C1 segment of cervical spinal cord (tissue), 14 donors: ENCODE results near the gene GPD1.
A peak's percentile ranks its signal among the peaks of the same experiment; 100 is the strongest.
"Not testable (repeated sequence)": the region's sequence is repeated elsewhere in the genome, so short reads cannot be mapped to it uniquely, and the experiment has no call there.

Experiments
- DNase-seq, 14 donors: peaks; one replicate each; lab custom pipeline; 2025; lab: John Stamatoyannopoulos, UW

GPD1 gene

DNA sequence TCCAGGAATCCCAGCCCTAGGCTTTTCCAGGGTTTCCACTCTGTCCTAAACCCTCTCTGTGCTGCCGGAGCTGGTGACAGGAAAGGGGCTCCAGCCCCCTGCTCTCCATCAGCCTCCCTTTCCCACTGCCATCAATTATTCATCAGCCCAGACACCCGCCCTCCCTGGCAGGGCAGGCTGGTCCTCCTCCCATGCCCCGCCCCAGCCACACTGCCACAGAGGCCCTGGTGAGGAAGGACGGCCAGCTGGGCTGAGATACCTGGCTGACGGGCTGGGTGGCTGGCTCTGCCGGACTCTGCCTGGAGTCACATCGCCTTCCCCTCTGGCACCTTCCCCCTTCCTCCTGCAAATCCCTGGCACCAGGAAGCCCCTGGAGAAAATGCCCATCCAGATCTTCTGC lies 30.6 kb upstream of the GPD1 start:
- DNase-seq, result no peak

DNA sequence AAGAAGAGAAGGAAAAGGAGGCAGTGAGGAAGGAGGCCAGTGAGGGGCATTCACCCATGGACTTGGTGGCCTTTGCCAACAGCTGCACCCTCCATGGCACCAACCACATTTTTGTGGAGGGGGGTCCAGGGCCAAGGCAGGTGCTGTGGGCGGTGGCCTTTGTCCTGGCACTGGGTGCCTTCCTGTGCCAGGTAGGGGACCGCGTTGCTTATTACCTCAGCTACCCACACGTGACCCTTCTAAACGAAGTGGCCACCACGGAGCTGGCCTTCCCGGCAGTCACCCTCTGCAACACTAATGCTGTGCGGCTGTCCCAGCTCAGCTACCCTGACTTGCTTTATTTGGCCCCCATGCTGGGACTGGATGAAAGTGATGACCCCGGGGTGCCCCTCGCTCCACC lies 30.1 kb upstream of the GPD1 start:
- no peak for DNase-seq

DNA sequence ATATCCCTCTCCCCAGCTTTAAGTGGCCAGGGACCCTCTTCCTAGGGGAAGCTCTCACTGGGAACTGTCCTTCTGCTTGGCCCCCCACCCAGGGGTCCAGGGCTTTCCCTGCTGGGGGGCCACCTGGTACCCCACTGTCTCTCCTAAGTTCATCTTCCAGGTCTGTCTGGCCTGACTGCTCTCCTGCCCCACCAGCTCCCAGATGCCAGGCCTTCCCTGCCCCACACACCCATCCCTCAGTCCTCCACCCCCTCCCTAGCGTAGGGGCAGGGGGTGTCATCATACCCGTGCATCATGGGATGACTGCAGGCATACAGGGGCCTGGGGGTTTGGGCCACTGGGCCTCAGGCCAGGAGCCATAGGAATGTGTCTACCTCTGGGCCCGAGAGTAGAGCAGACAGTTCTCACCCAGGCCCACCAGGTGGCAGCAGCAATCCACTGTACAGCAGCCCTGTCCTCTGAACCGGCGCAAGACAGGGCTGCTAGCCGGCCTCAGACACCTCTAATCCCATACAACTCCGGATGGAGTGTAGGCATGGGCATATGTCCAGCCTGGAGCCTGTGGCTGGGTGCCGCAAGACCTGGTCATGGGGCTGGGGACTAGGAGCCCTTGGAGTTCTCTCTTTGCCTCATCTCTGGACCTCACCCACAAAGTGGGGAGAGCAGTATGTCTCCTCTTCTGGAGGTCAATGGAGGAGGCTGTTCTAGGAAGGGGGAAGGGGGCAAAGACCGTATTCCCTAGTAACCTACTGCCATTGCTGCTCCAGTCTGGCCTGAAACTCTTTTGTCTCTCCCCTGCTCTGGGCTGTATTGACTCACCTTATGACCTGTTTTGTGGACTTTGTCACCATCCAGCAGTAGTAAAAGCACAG lies 28.6 kb upstream of the GPD1 start:
- peak in 12 of 14 donors; percentile 31 to 80 (median 64) for DNase-seq

DNA sequence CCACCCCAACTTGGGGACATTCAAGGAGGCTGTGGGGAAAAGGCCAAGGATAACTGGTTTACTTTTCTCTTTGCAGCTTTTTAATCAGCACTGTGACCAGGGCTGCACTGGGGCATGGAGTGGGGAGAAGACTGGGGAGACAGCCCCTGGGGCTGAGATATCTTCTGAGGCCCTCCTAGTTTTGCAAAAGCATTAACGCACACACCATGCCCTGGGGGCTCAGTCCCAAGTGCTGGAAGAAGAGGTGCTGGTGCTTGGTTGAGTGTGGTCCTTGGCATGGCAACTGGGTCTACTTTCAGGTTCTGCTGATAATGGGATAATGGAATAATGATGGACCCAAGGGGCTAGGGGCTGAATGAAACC lies 28.0 kb upstream of the GPD1 start:
- DNase-seq, result no peak

DNA sequence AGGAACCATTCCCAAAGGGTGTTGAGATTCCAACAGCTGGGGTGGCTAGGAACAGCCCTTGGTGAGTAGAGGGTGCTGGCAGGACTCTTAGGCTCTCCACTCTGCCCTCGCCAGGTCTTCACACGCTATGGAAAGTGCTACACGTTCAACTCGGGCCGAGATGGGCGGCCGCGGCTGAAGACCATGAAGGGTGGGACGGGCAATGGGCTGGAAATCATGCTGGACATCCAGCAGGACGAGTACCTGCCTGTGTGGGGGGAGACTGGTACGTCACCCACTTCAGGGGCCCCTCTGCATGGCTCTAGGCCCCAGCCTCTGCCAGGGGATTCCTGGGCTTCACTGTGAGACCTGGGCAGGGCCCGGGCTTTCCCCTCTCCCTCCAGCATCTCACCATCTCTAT lies 26.7 kb upstream of the GPD1 start:
- no peak for DNase-seq

DNA sequence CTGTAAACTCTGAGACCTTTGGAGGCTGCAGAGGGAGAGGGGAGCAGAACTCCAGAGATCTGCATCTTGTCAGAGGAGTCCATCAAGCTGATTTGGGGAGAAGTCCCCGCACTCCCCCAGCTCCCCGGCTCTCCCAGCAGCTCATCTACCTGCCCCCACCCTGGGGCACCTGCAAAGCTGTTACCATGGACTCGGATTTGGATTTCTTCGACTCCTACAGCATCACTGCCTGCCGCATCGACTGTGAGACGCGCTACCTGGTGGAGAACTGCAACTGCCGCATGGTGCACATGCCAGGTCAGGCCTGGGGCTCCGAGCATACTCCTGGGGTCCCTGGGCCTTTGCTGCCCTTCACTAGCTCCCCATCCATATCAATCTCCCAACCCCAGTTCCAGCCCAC lies 25.5 kb upstream of the GPD1 start:
- no peak for DNase-seq

DNA sequence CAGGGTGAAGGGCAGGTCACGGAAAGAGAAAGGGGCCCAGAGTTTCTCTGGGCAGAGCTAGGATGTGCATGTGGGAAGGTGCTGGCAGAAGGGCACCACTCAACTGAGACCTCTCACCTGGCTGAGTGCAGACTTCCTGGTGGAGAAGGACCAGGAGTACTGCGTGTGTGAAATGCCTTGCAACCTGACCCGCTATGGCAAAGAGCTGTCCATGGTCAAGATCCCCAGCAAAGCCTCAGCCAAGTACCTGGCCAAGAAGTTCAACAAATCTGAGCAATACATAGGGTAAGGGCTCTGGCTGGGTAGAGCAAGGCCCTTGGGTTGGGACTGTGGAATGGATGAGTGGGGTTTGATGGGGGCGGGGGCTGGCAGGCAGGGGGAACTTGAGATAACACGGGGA lies 24.0 kb upstream of the GPD1 start:
- DNase-seq, result no peak

DNA sequence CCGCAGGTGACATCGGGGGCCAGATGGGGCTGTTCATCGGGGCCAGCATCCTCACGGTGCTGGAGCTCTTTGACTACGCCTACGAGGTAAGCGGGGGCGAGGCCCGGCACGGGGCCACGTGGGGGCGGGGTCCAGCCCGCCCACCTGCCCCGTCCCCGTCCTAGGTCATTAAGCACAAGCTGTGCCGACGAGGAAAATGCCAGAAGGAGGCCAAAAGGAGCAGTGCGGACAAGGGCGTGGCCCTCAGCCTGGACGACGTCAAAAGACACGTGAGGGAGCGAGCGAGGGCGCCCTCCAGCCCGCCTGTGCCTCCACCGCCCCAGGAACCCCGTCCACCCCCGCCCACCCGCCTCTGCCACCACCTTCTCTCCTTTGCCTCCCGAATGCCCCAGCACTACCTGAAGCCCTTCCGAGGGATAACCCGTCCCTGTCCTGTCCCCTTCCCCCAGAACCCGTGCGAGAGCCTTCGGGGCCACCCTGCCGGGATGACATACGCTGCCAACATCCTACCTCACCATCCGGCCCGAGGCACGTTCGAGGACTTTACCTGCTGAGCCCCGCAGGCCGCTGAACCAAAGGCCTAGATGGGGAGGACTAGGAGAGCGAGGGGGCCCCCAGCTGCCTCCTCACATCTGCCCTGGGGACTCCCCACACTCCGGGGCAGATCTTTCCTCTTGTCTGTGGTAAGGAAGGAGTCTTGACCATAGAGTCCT lies 22.6 kb upstream of the GPD1 start:
- DNase-seq, result no peak

DNA sequence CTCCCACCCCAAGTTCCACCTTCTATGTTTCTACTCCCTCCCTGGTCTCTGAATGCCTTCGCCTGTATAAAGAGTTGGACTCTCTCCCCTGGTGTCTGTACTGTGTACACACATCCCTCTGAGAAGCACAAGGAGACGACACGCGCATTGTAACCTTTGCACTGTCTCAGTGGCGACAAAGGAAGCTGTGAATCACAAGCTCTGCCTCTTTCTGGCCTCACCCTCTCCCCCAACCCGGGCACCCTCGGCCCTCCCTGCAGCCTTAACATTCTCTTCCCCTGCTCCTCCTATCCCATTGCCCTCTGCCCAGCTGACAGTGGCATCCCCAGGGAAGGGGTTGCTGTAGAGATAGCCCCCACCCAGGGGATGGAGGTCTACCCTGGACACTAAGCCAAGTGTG lies 21.2 kb upstream of the GPD1 start:
- DNase-seq, result no peak

DNA sequence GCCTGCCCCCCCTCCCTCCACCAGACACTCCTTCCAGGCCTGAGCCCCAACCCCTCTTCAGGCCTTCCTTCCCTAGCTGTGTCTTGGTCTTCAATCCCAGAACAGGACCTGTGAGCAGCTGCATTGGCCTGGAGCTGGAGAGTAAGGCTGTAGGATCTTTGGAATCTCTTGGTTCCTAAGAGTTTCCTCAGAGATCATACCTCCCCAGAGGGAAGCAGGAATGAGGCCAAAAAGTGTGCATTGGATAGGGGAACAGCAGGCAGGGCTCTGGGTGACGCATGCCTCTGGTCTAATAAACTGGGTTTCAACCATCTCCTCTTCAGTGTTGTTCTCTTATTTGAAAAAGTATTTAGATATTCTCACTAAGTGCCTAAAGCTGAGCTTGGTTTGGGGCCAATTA lies 20.5 kb upstream of the GPD1 start:
- DNase-seq, result no peak

DNA sequence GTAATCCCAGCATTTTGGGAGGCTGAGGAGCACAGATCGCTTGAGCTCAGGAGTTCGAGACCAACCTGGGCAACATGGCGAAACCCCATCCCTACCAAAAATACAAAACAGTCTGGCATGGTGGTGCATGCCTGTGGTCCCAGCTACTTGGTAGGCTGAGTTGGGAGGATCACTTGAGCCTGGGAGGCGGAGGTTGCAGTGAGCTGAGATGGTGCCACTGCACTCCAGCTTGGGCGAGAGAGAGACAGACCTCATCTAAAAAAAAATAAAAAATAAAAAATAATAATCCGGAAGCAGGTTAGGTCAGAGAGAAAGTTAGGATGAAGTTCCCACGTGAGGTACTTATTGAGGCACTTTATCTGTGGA lies 19.4 kb upstream of the GPD1 start:
- DNase-seq, result not testable (repeated sequence)

DNA sequence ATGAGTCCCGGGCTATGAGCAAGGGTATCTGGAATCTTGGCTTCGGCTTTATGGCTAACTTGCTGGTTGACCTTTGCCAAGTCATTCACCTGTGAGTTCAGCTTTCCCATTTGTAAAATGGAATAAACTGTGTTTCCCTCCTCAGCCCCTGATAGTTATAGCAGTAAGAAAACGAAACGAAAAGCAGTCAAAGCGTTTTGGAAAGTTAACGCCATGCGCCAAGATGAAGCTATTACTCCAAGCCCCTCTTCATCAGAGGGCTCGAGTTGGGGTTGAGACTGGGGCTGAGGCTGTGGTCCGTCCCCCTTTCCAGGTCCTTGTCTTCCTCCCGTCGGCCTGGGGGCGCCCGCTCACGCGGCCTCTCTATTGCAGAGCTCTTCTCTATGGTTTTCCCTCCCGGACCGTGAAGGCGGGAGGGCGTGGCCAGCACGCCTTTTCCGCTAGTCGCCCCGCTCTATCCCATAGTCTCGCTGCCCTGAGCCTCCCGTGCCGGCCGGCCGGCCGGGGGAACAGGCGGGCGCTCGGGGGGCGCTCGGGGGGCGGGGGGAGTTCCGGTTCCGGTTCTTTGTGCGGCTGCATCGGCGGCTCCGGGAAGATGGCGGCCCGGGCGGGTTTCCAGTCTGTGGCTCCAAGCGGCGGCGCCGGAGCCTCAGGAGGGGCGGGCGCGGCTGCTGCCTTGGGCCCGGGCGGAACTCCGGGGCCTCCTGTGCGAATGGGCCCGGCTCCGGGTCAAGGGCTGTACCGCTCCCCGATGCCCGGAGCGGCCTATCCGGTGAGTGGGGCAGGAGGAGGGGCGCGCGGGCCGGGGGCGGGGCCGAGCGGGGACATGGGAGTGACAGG lies 18.8 kb upstream of the GPD1 start, which contains the start of gene SMARCD1:
SMARCD1 (plus strand) TSS at position 568 of the 840 bp plus-strand sequence; CDS start at position 596, 28 bp downstream.
- DNase-seq, result peak; percentile 34 to 94 (median 86)

DNA sequence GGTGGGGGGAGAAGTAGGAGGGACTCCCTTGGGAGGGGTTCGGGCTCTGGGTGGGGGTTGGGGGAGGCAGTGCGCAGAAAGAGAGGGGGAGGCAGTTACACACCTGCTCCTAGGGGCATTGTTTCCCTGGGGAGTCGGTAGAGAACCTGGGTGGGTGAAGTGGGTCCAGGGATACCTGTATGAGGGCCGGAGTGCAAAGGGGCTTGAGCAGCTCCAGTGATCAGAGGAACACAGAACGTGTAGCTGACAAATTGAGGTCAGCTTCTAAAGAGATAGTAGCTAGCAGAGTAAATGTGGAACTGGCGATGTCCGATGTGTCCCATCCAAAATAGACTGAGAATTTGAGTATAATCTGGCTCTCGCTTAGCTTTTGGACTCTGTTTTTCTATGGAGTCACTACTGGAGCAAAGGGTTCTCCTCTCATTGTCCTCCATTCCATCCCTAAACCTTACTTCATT lies 18.2 kb upstream of the GPD1 start:
- DNase-seq, result peak in 1 of 14 donors; percentile 73

DNA sequence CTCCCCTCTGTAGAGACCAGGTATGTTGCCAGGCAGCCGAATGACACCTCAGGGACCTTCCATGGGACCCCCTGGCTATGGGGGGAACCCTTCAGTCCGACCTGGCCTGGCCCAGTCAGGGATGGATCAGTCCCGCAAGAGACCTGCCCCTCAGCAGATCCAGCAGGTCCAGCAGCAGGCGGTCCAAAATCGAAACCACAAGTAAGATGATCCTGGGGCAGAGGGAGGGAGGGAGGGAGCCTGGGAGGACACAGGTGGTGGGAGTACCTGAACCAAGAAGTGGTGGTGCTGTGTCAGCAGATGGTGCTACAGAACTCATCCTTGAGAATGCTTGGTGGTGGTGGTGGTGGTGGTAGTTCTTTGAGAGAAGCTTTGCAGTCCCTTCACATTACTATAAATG lies 17.7 kb upstream of the GPD1 start:
- peak in 1 of 14 donors; percentile 18 for DNase-seq

DNA sequence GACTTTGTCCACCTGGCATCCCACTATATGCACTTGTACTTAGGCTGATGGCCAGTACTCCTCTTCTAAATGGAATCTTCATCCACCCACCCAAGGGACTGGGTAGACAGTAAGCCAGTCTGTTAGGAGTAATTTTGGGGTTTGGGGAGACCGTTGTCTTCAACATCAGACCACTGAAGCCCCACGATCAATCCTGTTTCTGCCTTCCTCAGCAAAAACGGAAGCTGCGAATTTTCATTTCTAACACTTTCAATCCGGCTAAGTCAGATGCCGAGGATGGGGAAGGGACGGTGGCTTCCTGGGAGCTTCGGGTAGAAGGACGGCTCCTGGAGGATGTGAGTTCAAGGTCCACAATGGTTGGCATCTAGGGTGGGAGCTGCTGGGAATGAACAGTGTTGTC lies 16.7 kb upstream of the GPD1 start:
- no peak for DNase-seq

DNA sequence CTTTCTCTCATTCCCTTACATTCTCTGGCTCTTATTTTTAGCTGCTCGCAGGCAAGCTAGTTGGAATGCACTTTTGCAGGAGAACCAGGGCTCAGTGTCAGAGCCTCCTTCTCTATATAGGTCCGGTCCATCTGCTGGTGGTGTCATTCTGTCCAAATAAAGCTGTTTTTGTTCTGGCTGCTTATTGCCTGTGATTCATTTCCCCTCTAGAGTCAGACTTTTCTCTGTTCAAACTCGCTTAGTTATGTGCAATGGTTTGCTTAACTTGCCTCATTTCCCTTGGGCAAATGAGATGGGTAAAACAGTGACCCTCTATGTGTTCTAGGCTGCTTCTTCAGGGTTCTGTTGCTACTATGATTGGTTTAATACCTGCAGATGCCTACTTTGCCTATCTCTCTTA lies 15.8 kb upstream of the GPD1 start:
- no peak for DNase-seq

DNA sequence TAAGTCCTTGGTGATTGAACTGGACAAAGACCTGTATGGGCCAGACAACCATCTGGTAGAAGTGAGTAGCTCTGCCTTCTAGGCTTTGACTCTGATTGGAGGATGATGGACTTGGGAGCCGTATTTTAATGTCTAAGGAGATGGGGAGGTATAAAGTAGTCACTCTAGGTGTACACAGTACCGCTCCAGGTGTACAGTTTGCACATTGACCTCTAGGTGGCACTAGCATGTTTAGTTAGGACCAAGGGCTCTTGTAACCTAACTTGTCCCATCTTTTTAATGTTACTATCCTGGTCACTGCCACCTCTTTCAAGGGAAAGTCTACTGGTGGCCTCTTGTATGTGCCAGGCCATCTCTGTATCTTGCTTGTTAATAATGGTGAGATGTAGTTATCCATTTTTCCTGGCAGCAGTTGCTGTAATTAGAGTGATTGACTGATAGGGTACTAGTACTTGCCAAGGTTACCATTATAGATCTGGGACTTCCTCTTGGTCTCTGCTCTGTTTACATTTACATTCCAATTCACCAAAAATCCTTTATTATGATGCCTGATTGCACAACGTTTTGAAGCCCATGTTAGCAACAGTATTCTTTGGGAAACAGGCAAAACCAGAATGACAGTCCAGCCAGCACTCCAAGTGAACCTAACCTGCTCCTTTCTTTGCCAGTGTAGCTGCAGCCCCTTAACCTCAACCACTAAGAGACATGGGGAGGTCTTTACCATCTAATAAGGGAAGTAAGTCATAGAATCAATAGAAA lies 15.1 kb upstream of the GPD1 start:
- DNase-seq, result peak in 7 of 14 donors; percentile 11 to 57 (median 15)

DNA sequence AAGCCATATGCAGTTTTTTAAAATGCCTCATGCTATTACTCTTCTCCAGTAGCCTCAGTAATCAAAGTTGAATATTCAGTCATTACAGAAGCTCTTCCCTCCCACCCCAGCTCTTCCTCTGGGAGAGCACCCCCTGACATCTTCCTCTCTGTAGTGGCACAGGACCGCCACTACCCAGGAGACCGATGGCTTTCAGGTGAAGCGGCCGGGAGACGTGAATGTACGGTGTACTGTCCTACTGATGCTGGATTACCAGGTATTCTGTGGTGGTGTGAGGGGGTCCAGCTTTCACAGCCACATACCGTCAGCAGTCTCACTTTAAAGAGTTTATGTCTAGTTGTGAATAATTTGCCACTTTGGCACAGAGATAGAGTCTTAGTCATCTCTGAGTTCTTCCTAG lies 14.1 kb upstream of the GPD1 start:
- DNase-seq, result no peak

DNA sequence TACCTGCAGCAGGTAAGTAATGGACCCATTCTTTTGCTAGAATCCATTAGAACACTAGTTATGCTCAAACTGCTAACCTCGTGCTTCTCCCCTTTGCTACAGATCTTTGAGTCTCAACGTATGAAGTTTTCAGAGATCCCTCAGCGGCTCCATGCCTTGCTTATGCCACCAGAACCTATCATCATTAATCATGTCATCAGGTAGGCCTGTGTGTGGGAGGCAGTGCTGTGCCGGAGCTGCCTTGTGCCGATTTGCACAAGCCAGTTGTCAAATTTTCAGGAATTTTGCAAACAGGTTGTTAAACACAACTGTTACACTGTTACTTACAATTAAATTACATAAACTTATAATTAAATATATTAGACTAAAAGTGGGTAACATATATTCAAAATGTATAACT lies 13.4 kb upstream of the GPD1 start:
- no peak for DNase-seq

DNA sequence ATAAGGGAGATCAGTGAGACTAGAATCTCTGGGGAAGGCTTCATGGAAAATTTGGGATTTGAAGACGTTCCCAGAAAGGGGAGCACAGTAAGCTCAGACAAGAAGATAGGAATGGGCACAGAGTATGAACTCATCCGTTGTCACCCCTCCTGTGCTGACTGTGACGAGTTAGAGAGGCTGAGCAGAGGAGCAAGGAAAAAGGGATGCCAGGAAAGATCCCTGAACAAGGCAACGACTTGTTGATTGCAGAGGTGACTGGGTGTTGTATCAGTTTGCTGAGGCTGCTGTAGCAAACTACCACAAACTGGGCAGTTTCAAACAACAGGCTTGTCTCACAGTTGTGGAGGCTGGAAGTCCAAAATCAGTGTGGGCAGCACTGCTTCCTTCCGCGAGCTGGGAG lies 5.9 kb upstream of the GPD1 start:
- DNase-seq, result no peak

DNA sequence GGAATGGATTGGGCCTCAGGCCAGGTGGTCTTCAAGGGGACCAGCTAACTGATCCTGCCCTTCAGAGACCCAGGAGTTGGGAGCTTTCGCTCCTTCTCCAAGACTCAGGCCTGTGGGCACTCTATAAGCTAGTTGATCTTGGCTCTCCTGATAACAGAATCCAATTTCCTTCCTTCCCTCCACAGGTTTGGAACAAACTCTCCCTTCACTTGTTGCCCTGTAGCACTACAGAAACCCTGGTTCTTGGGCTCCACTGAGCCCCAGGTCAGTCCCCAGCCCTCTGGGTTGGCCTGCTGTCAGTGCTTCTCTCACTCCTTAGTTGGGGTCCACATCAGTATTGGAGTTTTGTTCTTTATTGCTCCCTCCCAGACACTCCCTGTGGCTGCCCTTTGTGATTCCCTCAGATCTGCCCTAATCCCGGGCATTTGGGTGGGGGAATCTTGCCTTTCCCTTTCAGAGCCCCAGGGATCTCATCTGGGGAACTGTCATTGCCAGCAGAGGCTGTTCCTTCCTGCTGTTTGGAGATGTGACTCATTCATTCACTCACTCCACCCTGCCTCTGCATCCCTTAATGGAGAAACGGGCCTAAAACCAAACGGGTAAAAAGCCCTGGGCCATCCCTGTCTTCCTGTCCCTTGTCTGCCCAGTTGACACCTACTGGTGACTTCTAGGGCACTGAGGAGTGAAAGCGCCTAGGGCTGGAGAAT lies 4.4 kb upstream of the GPD1 start:
- no peak for DNase-seq
